ENCODE data around the gene EXPH5. TPM values are rescaled to one million over a fixed set of nuclear protein-coding genes. Genes with fewer than 3 reads are reported as not detected.

EXPH5 gene
- total and polyA plus RNA-seq, 7 donors: 0.36 to 2.4 (median 0.55) TPM

DNA sequence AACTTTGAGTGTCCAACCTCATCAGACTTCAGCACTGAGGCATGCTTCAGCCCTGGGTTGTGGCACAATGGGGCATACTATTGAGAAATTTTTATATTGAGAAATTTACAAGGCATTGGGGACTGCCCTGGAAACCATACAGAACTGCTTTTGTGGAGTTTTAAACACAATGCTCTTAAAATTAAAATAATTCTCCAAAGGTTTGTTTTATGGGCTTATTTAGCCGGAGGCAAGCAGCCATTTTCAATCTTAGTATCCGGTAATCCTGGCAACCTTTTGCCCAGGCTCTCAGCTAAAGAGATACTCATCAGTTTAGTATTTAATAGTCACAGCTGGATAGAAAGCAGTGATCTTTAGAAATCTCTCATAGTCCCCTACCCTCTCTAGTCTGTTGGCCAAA is 3.1 kb upstream of the EXPH5 start:
- no peak overlapping the region for H3K4me3 ChIP-seq
- intact Hi-C loops (cut with DNase I): no loop called here
- no peaks in the 10 kb centered on the region for H3K36me3 ChIP-seq
- peaks cover 0 to 21% (median 0%) of the 10 kb centered on the region in 3 donors for H3K27me3 ChIP-seq
- DNase-seq: no peak
- peaks cover 0 to 16% (median 10%) of the 10 kb centered on the region in 4 donors for H3K4me1 ChIP-seq
- TF ChIP-seq CTCF (IDR thresholded peaks at IDR 0.05): no peak
- no peak for TF ChIP-seq POLR2AphosphoS5 (IDR thresholded peaks at IDR 0.05)
- TF ChIP-seq EP300 (IDR thresholded peaks at IDR 0.05): no peak
- TF ChIP-seq POLR2A (IDR thresholded peaks at IDR 0.05): no peak
- H3K9me3 ChIP-seq: no peaks in the 10 kb centered on the region
- no peak overlapping the region for H3K27ac ChIP-seq
- WGBS, 2 donors: 47 to 49% methylated on average over 2 of the region's 2 CpGs

DNA sequence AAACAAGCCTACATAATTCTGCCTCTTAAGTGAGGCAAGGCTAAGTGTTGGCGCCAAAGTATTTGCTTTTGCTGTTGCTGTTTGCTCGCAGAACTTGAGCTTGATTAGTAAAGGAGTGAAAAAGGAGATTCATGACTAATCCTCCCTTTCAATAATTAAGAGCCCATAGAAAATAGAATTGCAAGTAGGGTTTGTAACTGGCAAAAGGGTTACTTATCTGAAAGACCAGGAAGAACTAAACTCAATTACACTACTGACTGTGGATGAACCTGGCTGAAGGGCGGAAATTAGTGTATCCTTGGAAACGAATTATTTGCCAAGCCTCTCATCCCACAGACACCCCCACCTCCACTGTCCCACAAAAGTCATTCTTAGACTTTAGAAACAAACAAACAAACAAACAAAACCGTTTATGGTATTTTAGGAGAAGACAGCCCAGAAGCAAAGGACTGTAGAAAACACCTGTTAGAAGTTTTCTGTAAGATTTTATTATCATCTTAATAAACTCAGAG is 411 bp upstream of the EXPH5 start:
- TF ChIP-seq POLR2A (IDR thresholded peaks at IDR 0.05): no peak
- no peak for TF ChIP-seq EP300 (IDR thresholded peaks at IDR 0.05)
- TF ChIP-seq CTCF (IDR thresholded peaks at IDR 0.05): no peak
- no peak for TF ChIP-seq POLR2AphosphoS5 (IDR thresholded peaks at IDR 0.05)
- Histone ChIP-seq H3K36me3 (no peaks in the 10 kb centered on the region), H3K27ac (no peak overlapping the region), H3K9me3 (no peaks in the 10 kb centered on the region), H3K4me3 (peak overlapping the region in 3 of 4 donors; percentile 48 to 64 (median 60)), H3K27me3 (peaks cover 0 to 21% (median 0%) of the 10 kb centered on the region in 3 donors), H3K4me1 (peaks cover 0 to 16% (median 10%) of the 10 kb centered on the region in 4 donors)
- 8 to 21% methylated on average over 5 of the region's 5 CpGs for WGBS, 2 donors
- intact Hi-C loops (cut with DNase I): no loop called here
- no peak for DNase-seq

GRCh38 chr11:108592591-108593213 is 866 bp downstream of the EXPH5 start:
- peak overlapping the region in 2 of 4 donors; percentile 10 to 23 for H3K27ac ChIP-seq
- intact Hi-C loops (cut with DNase I): no loop called here
- TF ChIP-seq POLR2AphosphoS5 (IDR thresholded peaks at IDR 0.05): no peak
- TF ChIP-seq EP300 (IDR thresholded peaks at IDR 0.05): no peak
- TF ChIP-seq CTCF (IDR thresholded peaks at IDR 0.05): no peak
- no peak for TF ChIP-seq POLR2A (IDR thresholded peaks at IDR 0.05)
- H3K27me3 ChIP-seq: peaks cover 0 to 21% (median 0%) of the 10 kb centered on the region in 3 donors
- DNase-seq: no peak
- peaks cover 0 to 16% (median 10%) of the 10 kb centered on the region in 4 donors for H3K4me1 ChIP-seq
- WGBS, 2 donors: 1 to 2% methylated on average over 43 of the region's 43 CpGs
- no peaks in the 10 kb centered on the region for H3K36me3 ChIP-seq
- no peaks in the 10 kb centered on the region for H3K9me3 ChIP-seq
- H3K4me3 ChIP-seq: peak overlapping the region; percentile 32 to 64 (median 54)

DNA sequence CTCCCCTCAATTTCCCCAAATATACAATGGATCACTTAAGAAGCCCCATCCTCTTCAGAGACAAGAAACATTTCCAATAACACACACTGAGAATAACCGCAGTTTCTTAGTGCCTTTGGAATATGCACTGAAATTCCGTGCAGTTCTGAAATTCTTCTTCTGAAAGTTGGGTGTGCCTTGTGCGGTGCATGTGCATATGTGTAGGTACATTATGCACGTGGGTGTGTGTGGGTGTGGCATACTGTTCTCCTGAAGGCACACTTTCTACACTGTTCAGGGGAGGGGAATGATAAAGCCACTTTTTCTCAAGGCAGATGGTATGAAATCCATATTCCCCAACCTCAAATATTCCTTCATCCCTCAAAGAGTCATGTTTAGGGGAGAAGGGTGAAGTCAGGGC is 1.7 kb downstream of the EXPH5 start:
- no peaks in the 10 kb centered on the region for H3K36me3 ChIP-seq
- no peak for TF ChIP-seq CTCF (IDR thresholded peaks at IDR 0.05)
- TF ChIP-seq POLR2AphosphoS5 (IDR thresholded peaks at IDR 0.05): no peak
- TF ChIP-seq POLR2A (IDR thresholded peaks at IDR 0.05): no peak
- TF ChIP-seq EP300 (IDR thresholded peaks at IDR 0.05): no peak
- peaks cover 0 to 21% (median 0%) of the 10 kb centered on the region in 3 donors for H3K27me3 ChIP-seq
- 26 to 66% methylated on average over 4 of the region's 4 CpGs for WGBS, 2 donors
- H3K27ac ChIP-seq: no peak overlapping the region
- peaks cover 0 to 16% (median 10%) of the 10 kb centered on the region in 4 donors for H3K4me1 ChIP-seq
- intact Hi-C loops (cut with DNase I): no loop called here
- no peak for DNase-seq
- no peaks in the 10 kb centered on the region for H3K9me3 ChIP-seq
- H3K4me3 ChIP-seq: no peak overlapping the region

Data from sigmoid colon (tissue), 7 donors.